Measurements from ENCODE around the gene TRPM7.

Gene TRPM7

GRCh38 chr15:50607129-50607528 is 79.5 kb downstream of the TRPM7 start:
- TF ChIP-seq EP300 (IDR thresholded peaks at IDR 0.05; ENCODE audit: borderline replicate concordance) (no peak), TAF1 (IDR thresholded peaks at IDR 0.05; ENCODE audit: low read depth) (no peak), EGR1 (IDR thresholded peaks at IDR 0.05) (no peak), CEBPB (IDR thresholded peaks at IDR 0.05) (no peak), USF1 (IDR thresholded peaks at IDR 0.05) (no peak), TCF12 (IDR thresholded peaks at IDR 0.05; ENCODE audit: low read depth) (no peak), MAX (IDR thresholded peaks at IDR 0.05) (no peak), RAD21 (IDR thresholded peaks at IDR 0.05; ENCODE audit: low read depth) (no peak), FOXM1 (IDR thresholded peaks at IDR 0.05; ENCODE audit: borderline replicate concordance, low read depth) (no peak), REST (IDR thresholded peaks at IDR 0.05; ENCODE audit: low read depth) (no peak), ZBTB7A (IDR thresholded peaks at IDR 0.05; ENCODE audit: low read depth) (no peak)

- TF ChIP-seq REST (IDR thresholded peaks at IDR 0.05; ENCODE audit: low read depth): no peak
- no peak for TF ChIP-seq MAX (IDR thresholded peaks at IDR 0.05)
- TF ChIP-seq RAD21 (IDR thresholded peaks at IDR 0.05; ENCODE audit: low read depth): no peak
Measured at GRCh38 chr15:50605462-50605861, 81.1 kb downstream of the TRPM7 start.

GRCh38 chr15:50594311-50594710 is 92.3 kb downstream of the TRPM7 start:
- no peak for TF ChIP-seq FOXM1 (IDR thresholded peaks at IDR 0.05; ENCODE audit: borderline replicate concordance, low read depth)
- no peak for TF ChIP-seq TEAD4 (IDR thresholded peaks at IDR 0.05)
- TF ChIP-seq EGR1 (IDR thresholded peaks at IDR 0.05): no peak
- no peak for TF ChIP-seq TCF12 (IDR thresholded peaks at IDR 0.05; ENCODE audit: low read depth)
- no peak for TF ChIP-seq CREB1 (IDR thresholded peaks at IDR 0.05; ENCODE audit: low read depth)
- TF ChIP-seq MAX (IDR thresholded peaks at IDR 0.05): no peak
- TF ChIP-seq CEBPB (IDR thresholded peaks at IDR 0.05): no peak
- no peak for TF ChIP-seq USF1 (IDR thresholded peaks at IDR 0.05)
- no peak for TF ChIP-seq TAF1 (IDR thresholded peaks at IDR 0.05; ENCODE audit: low read depth)
- no peak for TF ChIP-seq EP300 (IDR thresholded peaks at IDR 0.05; ENCODE audit: borderline replicate concordance)
- no peak for TF ChIP-seq YY1 (IDR thresholded peaks at IDR 0.05; ENCODE audit: low read depth)
- TF ChIP-seq RAD21 (IDR thresholded peaks at IDR 0.05; ENCODE audit: low read depth): no peak
- TF ChIP-seq REST (IDR thresholded peaks at IDR 0.05; ENCODE audit: low read depth): no peak
- TF ChIP-seq NFIC (IDR thresholded peaks at IDR 0.05): no peak
- no peak for TF ChIP-seq ZBTB7A (IDR thresholded peaks at IDR 0.05; ENCODE audit: low read depth)

- TF ChIP-seq TAF1 (IDR thresholded peaks at IDR 0.05; ENCODE audit: low read depth) (no peak), NFIC (IDR thresholded peaks at IDR 0.05) (no peak), CREB1 (IDR thresholded peaks at IDR 0.05; ENCODE audit: low read depth) (no peak), MAX (IDR thresholded peaks at IDR 0.05) (no peak), EGR1 (IDR thresholded peaks at IDR 0.05) (no peak), ZBTB7A (IDR thresholded peaks at IDR 0.05; ENCODE audit: low read depth) (no peak)
Measured at GRCh38 chr15:50593761-50594160, 92.8 kb downstream of the TRPM7 start.

- TF ChIP-seq REST (IDR thresholded peaks at IDR 0.05; ENCODE audit: low read depth) (no peak), FOXM1 (IDR thresholded peaks at IDR 0.05; ENCODE audit: borderline replicate concordance, low read depth) (no peak), CEBPB (IDR thresholded peaks at IDR 0.05) (no peak), TAF1 (IDR thresholded peaks at IDR 0.05; ENCODE audit: low read depth) (no peak), RAD21 (IDR thresholded peaks at IDR 0.05; ENCODE audit: low read depth) (no peak), NFIC (IDR thresholded peaks at IDR 0.05) (no peak), USF1 (IDR thresholded peaks at IDR 0.05) (no peak), TCF12 (IDR thresholded peaks at IDR 0.05; ENCODE audit: low read depth) (no peak), YY1 (IDR thresholded peaks at IDR 0.05; ENCODE audit: low read depth) (no peak), CREB1 (IDR thresholded peaks at IDR 0.05; ENCODE audit: low read depth) (no peak), TEAD4 (IDR thresholded peaks at IDR 0.05) (no peak), EGR1 (IDR thresholded peaks at IDR 0.05) (no peak), ZBTB7A (IDR thresholded peaks at IDR 0.05; ENCODE audit: low read depth) (no peak), MAX (IDR thresholded peaks at IDR 0.05) (no peak), EP300 (IDR thresholded peaks at IDR 0.05; ENCODE audit: borderline replicate concordance) (no peak)
Measured at GRCh38 chr15:50590288-50590687, 96.3 kb downstream of the TRPM7 start.
